ENCODE results near the gene CLDN3. TPM values are rescaled to one million over a fixed set of nuclear protein-coding genes. Genes with fewer than 3 reads are reported as not detected.

The CLDN3 gene
- total and polyA plus RNA-seq, 2 experiments from 2014 or later, result not detected

- no peaks in the 10 kb centered on the region for H3K79me2 ChIP-seq (ENCODE audit: insufficient read depth)
- no peak overlapping the region for H3K4me2 ChIP-seq (ENCODE audit: unreplicated experiment)
- H3K9me2 ChIP-seq (ENCODE audit: insufficient read depth), result no peaks in the 10 kb centered on the region
- H4K20me1 ChIP-seq (ENCODE audit: insufficient read depth), result no peaks in the 10 kb centered on the region
- DNase-seq, result no peak
- in situ Hi-C loops (cut with MboI), result no loop called here
- no peak for TF ChIP-seq EZH2phosphoT487 (IDR thresholded peaks at IDR 0.05; ENCODE audit: insufficient read depth, low read depth)
- no peak for TF ChIP-seq EZH2 (IDR thresholded peaks at IDR 0.05; ENCODE audit: insufficient read depth, poor library complexity, severe bottlenecking)
- no peaks in the 10 kb centered on the region for H3K4me1 ChIP-seq (ENCODE audit: insufficient read depth)
- no peaks in the 10 kb centered on the region for H3K36me3 ChIP-seq (ENCODE audit: low read depth)
- no peak overlapping the region for H3K27ac ChIP-seq
- no peaks in the 10 kb centered on the region for H3K9me3 ChIP-seq (ENCODE audit: low read depth)
- H2AFZ ChIP-seq, result no peak overlapping the region
- 93% methylated on average over 7 of the region's 7 CpGs for WGBS, 2 experiments (ENCODE audit: low coverage in 1 of 2, low lambda C conversion rate in 2 of 2, missing lambda C conversion rate in 2 of 2)
- no peak overlapping the region for H3K9ac ChIP-seq
- H3F3A ChIP-seq (ENCODE audit: insufficient read depth), result no peaks in the 10 kb centered on the region
- H3K4me3 ChIP-seq, result no peak overlapping the region
- H3K27me3 ChIP-seq (replicated peaks; ENCODE audit: insufficient read depth), result no peaks in the 10 kb centered on the region
These were observed 11.4 kb downstream of the CLDN3 start for GRCh38 chr7:73758581-73759138.

- no peaks in the 10 kb centered on the region for H3K4me1 ChIP-seq (ENCODE audit: insufficient read depth)
- H3K4me3 ChIP-seq, result no peak overlapping the region
- WGBS, 2 experiments (ENCODE audit: low coverage in 1 of 2, low lambda C conversion rate in 2 of 2, missing lambda C conversion rate in 2 of 2), result 89 to 90% methylated on average over 16 of the region's 16 CpGs
- no peaks in the 10 kb centered on the region for H3K9me3 ChIP-seq (ENCODE audit: low read depth)
- H3K4me2 ChIP-seq (ENCODE audit: unreplicated experiment), result no peak overlapping the region
- no peak overlapping the region for H3K27ac ChIP-seq
- H3K79me2 ChIP-seq (ENCODE audit: insufficient read depth), result no peaks in the 10 kb centered on the region
- H3K9me2 ChIP-seq (ENCODE audit: insufficient read depth), result no peaks in the 10 kb centered on the region
- H3K9ac ChIP-seq, result no peak overlapping the region
- no peak overlapping the region for H2AFZ ChIP-seq
- no peaks in the 10 kb centered on the region for H3K27me3 ChIP-seq (replicated peaks; ENCODE audit: insufficient read depth)
- in situ Hi-C loops (cut with MboI), result no loop called here
- H3K36me3 ChIP-seq (ENCODE audit: low read depth), result no peaks in the 10 kb centered on the region
- TF ChIP-seq EZH2 (IDR thresholded peaks at IDR 0.05; ENCODE audit: insufficient read depth, poor library complexity, severe bottlenecking) (no peak), EZH2phosphoT487 (IDR thresholded peaks at IDR 0.05; ENCODE audit: insufficient read depth, low read depth) (no peak)
- H3F3A ChIP-seq (ENCODE audit: insufficient read depth), result no peaks in the 10 kb centered on the region
- DNase-seq, result no peak
- H4K20me1 ChIP-seq (ENCODE audit: insufficient read depth), result no peaks in the 10 kb centered on the region
These were observed 19.9 kb downstream of the CLDN3 start for GRCh38 chr7:73749931-73750776.

GRCh38 chr7:73746378-73746777, 23.7 kb downstream of the CLDN3 start:
- Histone ChIP-seq H3K79me2 (ENCODE audit: insufficient read depth) (no peaks in the 10 kb centered on the region), H3K27ac (no peak overlapping the region), H3K4me3 (no peak overlapping the region), H3K9me3 (ENCODE audit: low read depth) (no peaks in the 10 kb centered on the region), H3K9ac (no peak overlapping the region), H2AFZ (no peak overlapping the region), H3F3A (ENCODE audit: insufficient read depth) (no peaks in the 10 kb centered on the region), H3K4me1 (ENCODE audit: insufficient read depth) (no peaks in the 10 kb centered on the region), H3K27me3 (replicated peaks; ENCODE audit: insufficient read depth) (no peaks in the 10 kb centered on the region), H3K36me3 (ENCODE audit: low read depth) (no peaks in the 10 kb centered on the region), H3K4me2 (ENCODE audit: unreplicated experiment) (no peak overlapping the region), H3K9me2 (ENCODE audit: insufficient read depth) (no peaks in the 10 kb centered on the region), H4K20me1 (ENCODE audit: insufficient read depth) (no peaks in the 10 kb centered on the region)
- 78 to 81% methylated on average over 4 of the region's 4 CpGs for WGBS, 2 experiments (ENCODE audit: low coverage in 1 of 2, low lambda C conversion rate in 2 of 2, missing lambda C conversion rate in 2 of 2)
- DNase-seq, result no peak
- in situ Hi-C loops (cut with MboI), result no loop called here
- TF ChIP-seq EZH2 (IDR thresholded peaks at IDR 0.05; ENCODE audit: insufficient read depth, poor library complexity, severe bottlenecking), result no peak
- TF ChIP-seq EZH2phosphoT487 (IDR thresholded peaks at IDR 0.05; ENCODE audit: insufficient read depth, low read depth), result no peak

- Histone ChIP-seq H3K4me1 (ENCODE audit: insufficient read depth) (no peaks in the 10 kb centered on the region), H4K20me1 (ENCODE audit: insufficient read depth) (no peaks in the 10 kb centered on the region), H3K79me2 (ENCODE audit: insufficient read depth) (no peaks in the 10 kb centered on the region), H3K36me3 (ENCODE audit: low read depth) (no peaks in the 10 kb centered on the region), H3K27ac (no peak overlapping the region), H3K4me3 (no peak overlapping the region), H3K9ac (no peak overlapping the region), H3K9me2 (ENCODE audit: insufficient read depth) (no peaks in the 10 kb centered on the region), H3K4me2 (ENCODE audit: unreplicated experiment) (no peak overlapping the region), H3K9me3 (ENCODE audit: low read depth) (no peaks in the 10 kb centered on the region), H2AFZ (no peak overlapping the region), H3F3A (ENCODE audit: insufficient read depth) (no peaks in the 10 kb centered on the region), H3K27me3 (replicated peaks; ENCODE audit: insufficient read depth) (no peaks in the 10 kb centered on the region)
- no peak for DNase-seq
- no peak for TF ChIP-seq EZH2phosphoT487 (IDR thresholded peaks at IDR 0.05; ENCODE audit: insufficient read depth, low read depth)
- no peak for TF ChIP-seq EZH2 (IDR thresholded peaks at IDR 0.05; ENCODE audit: insufficient read depth, poor library complexity, severe bottlenecking)
- in situ Hi-C loops (cut with MboI), result no loop called here
- 66 to 69% methylated on average over 29 to 35 of the region's 35 CpGs for WGBS, 2 experiments (ENCODE audit: low coverage in 1 of 2, low lambda C conversion rate in 2 of 2, missing lambda C conversion rate in 2 of 2)
These were observed 27.1 kb downstream of the CLDN3 start for GRCh38 chr7:73742753-73743641.
